ENCODE data around the gene SOBP. TPM values are rescaled to one million over a fixed set of nuclear protein-coding genes. Genes with fewer than 3 reads are reported as not detected.

SOBP gene
- total RNA-seq, 4 donors from 2014 or later, result 5.6 to 21.4 (median 18.1) TPM

- peaks cover 0 to 7% of the 10 kb centered on the region in 2 donors for H3K4me1 ChIP-seq
- H3K4me3 ChIP-seq (replicated peaks in 1 of 3), result no peak overlapping the region
- no peaks in the 10 kb centered on the region for H3K9me3 ChIP-seq
- intact Hi-C loops (cut with DNase I), result loop anchor here (10.0 kb wide), 1 partner anchor 165 kb away; no protein-coding TSS in a partner anchor
- WGBS, 2 donors, result 66 to 75% methylated on average over 4 of the region's 4 CpGs
- H3K36me3 ChIP-seq, result no peaks in the 10 kb centered on the region
- DNase-seq, result peak in 1 of 2 donors; percentile 18
- no peak overlapping the region for H3K27ac ChIP-seq
- H3K27me3 ChIP-seq, result no peaks in the 10 kb centered on the region
- no peak for TF ChIP-seq POLR2A (IDR thresholded peaks at IDR 0.05)
- TF ChIP-seq, protein P1, sequence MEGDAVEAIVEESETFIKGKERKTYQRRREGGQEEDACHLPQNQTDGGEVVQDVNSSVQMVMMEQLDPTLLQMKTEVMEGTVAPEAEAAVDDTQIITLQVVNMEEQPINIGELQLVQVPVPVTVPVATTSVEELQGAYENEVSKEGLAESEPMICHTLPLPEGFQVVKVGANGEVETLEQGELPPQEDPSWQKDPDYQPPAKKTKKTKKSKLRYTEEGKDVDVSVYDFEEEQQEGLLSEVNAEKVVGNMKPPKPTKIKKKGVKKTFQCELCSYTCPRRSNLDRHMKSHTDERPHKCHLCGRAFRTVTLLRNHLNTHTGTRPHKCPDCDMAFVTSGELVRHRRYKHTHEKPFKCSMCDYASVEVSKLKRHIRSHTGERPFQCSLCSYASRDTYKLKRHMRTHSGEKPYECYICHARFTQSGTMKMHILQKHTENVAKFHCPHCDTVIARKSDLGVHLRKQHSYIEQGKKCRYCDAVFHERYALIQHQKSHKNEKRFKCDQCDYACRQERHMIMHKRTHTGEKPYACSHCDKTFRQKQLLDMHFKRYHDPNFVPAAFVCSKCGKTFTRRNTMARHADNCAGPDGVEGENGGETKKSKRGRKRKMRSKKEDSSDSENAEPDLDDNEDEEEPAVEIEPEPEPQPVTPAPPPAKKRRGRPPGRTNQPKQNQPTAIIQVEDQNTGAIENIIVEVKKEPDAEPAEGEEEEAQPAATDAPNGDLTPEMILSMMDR (IDR thresholded peaks at IDR 0.05), result no peak
These were observed 189.5 kb downstream of the SOBP start for GRCh38 chr6:107679457-107679856.

DNA sequence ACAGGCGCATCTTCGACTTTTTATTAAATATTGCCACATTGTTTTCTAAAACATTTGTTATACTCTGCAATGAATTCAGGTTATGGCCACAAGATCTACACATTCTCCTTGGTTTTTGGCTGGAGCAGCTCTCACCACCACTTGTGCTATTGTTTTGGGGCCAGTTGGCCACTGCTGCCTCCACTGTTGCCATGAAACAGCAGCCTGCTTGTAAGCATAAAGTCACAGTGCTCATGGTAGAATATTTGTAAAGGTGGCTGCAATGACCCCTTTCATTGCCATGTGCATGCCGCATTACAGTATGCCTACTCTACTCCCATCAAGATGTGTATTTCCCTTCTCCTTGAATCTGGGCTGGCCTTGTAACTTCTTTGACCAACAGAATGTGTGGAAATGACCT lies 192.8 kb downstream of the SOBP start:
- H3K27ac ChIP-seq, result no peak overlapping the region
- no peaks in the 10 kb centered on the region for H3K4me1 ChIP-seq
- H3K36me3 ChIP-seq, result no peaks in the 10 kb centered on the region
- intact Hi-C loops (cut with DNase I), result no loop called here
- H3K27me3 ChIP-seq, result no peaks in the 10 kb centered on the region
- TF ChIP-seq, protein P1 (IDR thresholded peaks at IDR 0.05), result no peak
- TF ChIP-seq POLR2A (IDR thresholded peaks at IDR 0.05), result no peak
- WGBS, 2 donors, result 99% methylated on average over 3 of the region's 3 CpGs
- no peak overlapping the region for H3K4me3 ChIP-seq (replicated peaks in 1 of 3)
- DNase-seq, result no peak
- H3K9me3 ChIP-seq, result no peaks in the 10 kb centered on the region

GRCh38 chr6:107683183-107683582 lies 193.3 kb downstream of the SOBP start:
- intact Hi-C loops (cut with DNase I), result no loop called here
- Histone ChIP-seq H3K36me3 (no peaks in the 10 kb centered on the region), H3K27me3 (no peaks in the 10 kb centered on the region), H3K9me3 (no peaks in the 10 kb centered on the region), H3K4me1 (no peaks in the 10 kb centered on the region), H3K27ac (no peak overlapping the region), H3K4me3 (replicated peaks in 1 of 3) (no peak overlapping the region)
- DNase-seq, result no peak
- 95 to 96% methylated on average over 2 of the region's 2 CpGs for WGBS, 2 donors
- TF ChIP-seq, protein P1 (IDR thresholded peaks at IDR 0.05), result no peak
- no peak for TF ChIP-seq POLR2A (IDR thresholded peaks at IDR 0.05)

DNA sequence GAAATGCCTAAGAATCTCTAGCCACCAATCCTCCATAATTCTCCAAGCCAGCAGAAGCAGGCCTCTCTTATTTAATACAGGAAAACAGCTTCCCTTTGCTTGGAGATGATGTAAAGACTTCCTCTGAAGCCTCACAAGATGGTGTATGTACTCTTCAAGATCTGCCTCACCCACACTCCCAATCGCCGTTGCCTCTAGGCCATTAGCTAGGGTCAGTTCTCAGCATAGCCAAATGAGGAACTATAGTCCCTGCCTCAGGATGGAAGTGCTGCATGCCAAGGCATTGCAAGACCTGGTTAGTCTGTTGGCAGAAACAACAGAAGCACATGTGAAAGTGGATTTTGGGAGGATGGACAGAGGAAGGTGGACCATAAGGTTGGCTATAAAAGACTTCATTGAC lies 195.1 kb downstream of the SOBP start:
- Histone ChIP-seq H3K36me3 (no peaks in the 10 kb centered on the region), H3K9me3 (no peaks in the 10 kb centered on the region), H3K4me1 (no peaks in the 10 kb centered on the region), H3K27ac (no peak overlapping the region), H3K4me3 (replicated peaks in 1 of 3) (no peak overlapping the region), H3K27me3 (no peaks in the 10 kb centered on the region)
- 96% methylated on average over 2 of the region's 2 CpGs for WGBS, 2 donors
- no peak for DNase-seq
- TF ChIP-seq, protein P1 (IDR thresholded peaks at IDR 0.05), result no peak
- TF ChIP-seq POLR2A (IDR thresholded peaks at IDR 0.05), result no peak
- intact Hi-C loops (cut with DNase I), result no loop called here

DNA sequence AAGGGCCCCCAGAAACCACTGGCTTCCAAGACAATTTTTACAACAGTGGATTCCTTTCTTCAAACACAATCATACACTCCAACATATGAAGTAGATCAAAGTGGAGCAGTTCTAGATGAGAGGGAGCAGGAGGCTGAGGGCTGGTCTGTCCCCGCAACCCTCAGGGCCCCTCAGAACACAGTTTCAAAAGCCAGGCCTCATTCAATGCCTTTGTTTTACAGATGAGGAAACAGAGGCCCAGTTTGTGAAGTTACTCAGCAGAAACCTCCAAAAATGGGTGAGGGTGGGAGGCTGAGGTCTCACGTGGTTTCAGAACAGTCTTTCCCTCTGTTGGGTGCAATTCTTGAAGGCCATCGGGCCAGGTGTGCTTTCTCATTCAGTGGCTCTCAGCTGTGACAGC lies 199.3 kb downstream of the SOBP start:
- H3K4me1 ChIP-seq, result no peaks in the 10 kb centered on the region
- intact Hi-C loops (cut with DNase I), result no loop called here
- H3K36me3 ChIP-seq, result no peaks in the 10 kb centered on the region
- H3K9me3 ChIP-seq, result no peaks in the 10 kb centered on the region
- H3K27me3 ChIP-seq, result no peaks in the 10 kb centered on the region
- no peak for DNase-seq
- TF ChIP-seq, protein P1 (IDR thresholded peaks at IDR 0.05), result no peak
- no peak for TF ChIP-seq POLR2A (IDR thresholded peaks at IDR 0.05)
- no peak overlapping the region for H3K27ac ChIP-seq
- no peak overlapping the region for H3K4me3 ChIP-seq (replicated peaks in 1 of 3)
- WGBS, 2 donors, result 92 to 94% methylated on average over 2 to 3 of the region's 3 CpGs

Data from thyroid gland (tissue), 4 donors.